Measurements from ENCODE around the gene NXNL2.

- TF ChIP-seq EZH2phosphoT487 (conservative IDR thresholded peaks at IDR 0.05; ENCODE audit: low read length) (no peak), CTCF (IDR thresholded peaks at IDR 0.05; ENCODE audit: insufficient read depth, low read length, poor library complexity, severe bottlenecking) (no peak)
Observed at GRCh38 chr9:88527618-88528017, 7.4 kb upstream of the NXNL2 start.
